HG03097 (cell line): ENCODE results near the gene SKOR2.
A peak's percentile ranks its signal among the peaks of the same experiment; 100 is the strongest.
"Not testable (repeated sequence)": the region's sequence is repeated elsewhere in the genome, so short reads cannot be mapped to it uniquely, and the experiment has no call there.

ENCODE experiments used
- ATAC-seq: cut with Tn5 transposase; IDR thresholded peaks from one replicate; pipeline ENCODE4 v1.9.1; 2021; ENCODE audit not compliant: unreplicated experiment, low FRiP score

Gene SKOR2

GRCh38 chr18:47203626-47204464, 47.6 kb downstream of the SKOR2 start:
- no peak for ATAC-seq

GRCh38 chr18:47195961-47196360, 55.5 kb downstream of the SKOR2 start:
- ATAC-seq, result not testable (repeated sequence)

GRCh38 chr18:47191961-47192360, 59.5 kb downstream of the SKOR2 start:
- no peak for ATAC-seq

- no peak for ATAC-seq
Observed at GRCh38 chr18:47187721-47188120, 63.7 kb downstream of the SKOR2 start.

- ATAC-seq, result no peak
Observed at GRCh38 chr18:47184419-47185050, 66.9 kb downstream of the SKOR2 start.

- not testable (repeated sequence) for ATAC-seq
Observed at GRCh38 chr18:47182156-47182555, 69.3 kb downstream of the SKOR2 start.

GRCh38 chr18:47180765-47181164, 70.7 kb downstream of the SKOR2 start:
- ATAC-seq, result no peak

- no peak for ATAC-seq
Observed at GRCh38 chr18:47179520-47179919, 71.9 kb downstream of the SKOR2 start.

GRCh38 chr18:47175898-47176575, 75.4 kb downstream of the SKOR2 start, which contains the start of gene IER3IP1:
Gene IER3IP1 (minus strand): TSS chr18:47176364. CDS start chr18:47176277, 87 bp downstream.
- ATAC-seq, result peak; percentile 80

- ATAC-seq, result no peak
Observed at GRCh38 chr18:47175283-47175897, 76.1 kb downstream of the SKOR2 start.

GRCh38 chr18:47174545-47175116, 76.8 kb downstream of the SKOR2 start:
- no peak for ATAC-seq

- ATAC-seq, result no peak
Observed at GRCh38 chr18:47172476-47172875, 79.0 kb downstream of the SKOR2 start.

- no peak for ATAC-seq
Observed at GRCh38 chr18:47168913-47169312, 82.5 kb downstream of the SKOR2 start.

GRCh38 chr18:47168509-47168908, 83.0 kb downstream of the SKOR2 start:
- no peak for ATAC-seq

GRCh38 chr18:47166294-47166693, 85.2 kb downstream of the SKOR2 start:
- ATAC-seq, result no peak

- ATAC-seq, result peak; percentile 65
Observed at GRCh38 chr18:47163241-47163640, 88.2 kb downstream of the SKOR2 start.

- no peak for ATAC-seq
Observed at GRCh38 chr18:47160256-47160655, 91.2 kb downstream of the SKOR2 start.

GRCh38 chr18:47158404-47158803, 93.1 kb downstream of the SKOR2 start:
- not testable (repeated sequence) for ATAC-seq
